Spinal cord (tissue), 10 donors: ENCODE results near the gene PLCB1. TPM values are rescaled to one million over a fixed set of nuclear protein-coding genes. Genes with fewer than 3 reads are reported as not detected.
A peak's percentile ranks its signal among the peaks of the same experiment; 100 is the strongest.

ENCODE experiments used
- DNase-seq, 6 donors: peaks; one replicate each; pipeline versions ENCODE4 v3.0.0 to v3.0.0-alpha.2; 2013 to 2015; ENCODE audit warnings: low spot score in 6 of 6, low read depth in 4 of 6
- H3K27ac ChIP-seq: one replicate; pipeline ENCODE4 v1.5.1; 2013; ENCODE audit warnings: low read depth, low read length, control low read depth
- H3K27me3 ChIP-seq: one replicate; pipeline ENCODE4 v1.6.1; 2013; ENCODE audit warnings: low read length; ENCODE audit not compliant: control insufficient read depth, insufficient read depth
- H3K36me3 ChIP-seq: one replicate; pipeline ENCODE4 v1.6.1; 2013; ENCODE audit warnings: low read length; ENCODE audit not compliant: control insufficient read depth, insufficient read depth
- H3K4me1 ChIP-seq: one replicate; pipeline ENCODE4 v1.6.1; 2013; ENCODE audit warnings: low read length; ENCODE audit not compliant: control insufficient read depth, insufficient read depth
- H3K4me3 ChIP-seq: one replicate; pipeline ENCODE4 v1.5.1; 2013; ENCODE audit warnings: low read depth, low read length, control low read depth
- H3K9me3 ChIP-seq: one replicate; pipeline ENCODE4 v1.6.1; 2013; ENCODE audit warnings: low read length; ENCODE audit not compliant: control insufficient read depth, insufficient read depth
- WGBS: methylation state at CpG from one replicate; pipeline ENCODE4 v1.1.5; 2013; ENCODE audit warnings: missing lambda C conversion rate; ENCODE audit not compliant: insufficient coverage; 5-methylcytosine and 5-hydroxymethylcytosine counted together
- polyA plus RNA-seq, 2 donors: library from polyadenylated mRNA; unstranded; fragments of 120-200 nt; gene quantifications; one replicate each; pipeline ENCODE4 v1.2.1, GENCODE V29; 2013; ENCODE audit not compliant: insufficient read length in 2 of 2
- total RNA-seq, 2 donors: library from RNA; depleted of rRNA in 1 of 2; stranded (reverse); fragments of 120-200 nt in 1 of 2; fragments of >200 nt in 1 of 2; gene quantifications; one replicate each; pipeline versions ENCODE4 v1.2.3 to v1.2.4, GENCODE V29; 2013 to 2014
- donor health status: healthy.

The PLCB1 gene
- total and polyA plus RNA-seq, 4 donors = 42.9 to 111 (median 88.2) TPM

DNA sequence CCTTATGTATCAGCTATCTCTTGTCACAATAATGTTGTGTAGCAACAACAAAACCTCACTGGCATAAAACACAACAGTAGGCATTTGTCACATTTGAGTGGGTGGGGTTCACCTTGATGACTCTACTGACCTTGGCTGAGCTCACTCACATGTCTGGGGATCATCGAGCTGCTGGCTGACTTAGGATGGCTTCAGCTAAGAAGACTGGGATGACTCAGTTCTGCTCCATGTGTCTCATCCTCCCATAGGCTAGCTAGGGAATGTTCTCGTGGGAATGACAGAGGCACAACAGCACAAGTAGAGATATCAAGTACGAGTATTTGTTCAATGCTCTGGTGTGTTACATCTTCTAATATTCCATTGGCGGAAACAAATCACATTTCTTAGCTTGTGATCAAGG lies 167.9 kb downstream of the PLCB1 start:
- Histone ChIP-seq H3K27ac (no peak overlapping the region), H3K36me3 (no peaks in the 10 kb centered on the region), H3K9me3 (no peaks in the 10 kb centered on the region), H3K4me3 (no peak overlapping the region), H3K27me3 (no peaks in the 10 kb centered on the region), H3K4me1 (no peaks in the 10 kb centered on the region)
- WGBS = 95% methylated on average over 3 of the region's 4 CpGs
- DNase-seq = no peak

- Histone ChIP-seq H3K4me1 (no peaks in the 10 kb centered on the region), H3K4me3 (no peak overlapping the region), H3K27ac (no peak overlapping the region), H3K9me3 (no peaks in the 10 kb centered on the region), H3K36me3 (no peaks in the 10 kb centered on the region), H3K27me3 (no peaks in the 10 kb centered on the region)
- no peak for DNase-seq
- WGBS = 66% methylated on average over 3 of the region's 4 CpGs
Observed at GRCh38 chr20:8301655-8302054, 169.6 kb downstream of the PLCB1 start.

GRCh38 chr20:8303651-8304050 lies 171.6 kb downstream of the PLCB1 start:
- DNase-seq = peak in 1 of 6 donors; percentile 30
- Histone ChIP-seq H3K4me3 (no peak overlapping the region), H3K27ac (no peak overlapping the region), H3K27me3 (no peaks in the 10 kb centered on the region), H3K9me3 (no peaks in the 10 kb centered on the region), H3K36me3 (no peaks in the 10 kb centered on the region), H3K4me1 (peaks cover 3% of the 10 kb centered on the region)
- WGBS = 25% methylated on average over 2 of the region's 3 CpGs

DNA sequence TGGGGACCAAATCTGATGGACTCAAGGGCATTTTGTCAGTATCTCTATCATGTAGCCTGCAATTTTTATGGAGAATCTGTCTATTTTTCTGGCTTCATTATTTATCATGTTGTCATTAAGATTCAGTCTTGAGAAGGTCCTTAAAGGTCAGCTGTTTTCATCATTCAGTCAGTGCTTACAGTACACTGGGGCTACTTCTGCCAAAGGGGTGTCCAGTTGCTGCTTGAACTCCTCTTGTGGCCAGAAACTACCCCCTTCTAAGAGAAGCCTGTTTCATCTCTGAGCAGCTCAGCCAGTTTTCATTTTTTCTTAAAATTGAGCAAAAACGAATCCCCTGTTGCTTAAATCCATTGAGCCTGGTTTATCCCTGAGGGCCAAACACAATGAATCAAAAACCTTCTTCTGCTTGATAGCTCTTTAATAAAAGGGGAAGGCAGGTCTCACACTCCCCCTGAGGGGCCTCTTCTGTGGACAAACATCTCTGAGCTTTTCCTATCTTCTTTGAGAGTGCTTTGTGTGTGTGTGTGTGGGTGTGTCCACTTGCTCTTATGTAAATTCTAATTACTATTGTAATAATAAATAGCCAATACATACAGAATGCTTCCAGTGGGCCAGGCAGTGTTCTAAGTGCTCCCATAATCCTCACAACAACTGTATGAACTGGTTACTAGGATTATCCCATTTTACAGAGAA lies 172.2 kb downstream of the PLCB1 start:
- H3K36me3 ChIP-seq = no peaks in the 10 kb centered on the region
- peaks cover 3% of the 10 kb centered on the region for H3K4me1 ChIP-seq
- no peaks in the 10 kb centered on the region for H3K27me3 ChIP-seq
- no peaks in the 10 kb centered on the region for H3K9me3 ChIP-seq
- H3K4me3 ChIP-seq = no peak overlapping the region
- H3K27ac ChIP-seq = no peak overlapping the region
- WGBS = no CpG with 5 or more reads among the region's 1 CpG
- DNase-seq = no peak

DNA sequence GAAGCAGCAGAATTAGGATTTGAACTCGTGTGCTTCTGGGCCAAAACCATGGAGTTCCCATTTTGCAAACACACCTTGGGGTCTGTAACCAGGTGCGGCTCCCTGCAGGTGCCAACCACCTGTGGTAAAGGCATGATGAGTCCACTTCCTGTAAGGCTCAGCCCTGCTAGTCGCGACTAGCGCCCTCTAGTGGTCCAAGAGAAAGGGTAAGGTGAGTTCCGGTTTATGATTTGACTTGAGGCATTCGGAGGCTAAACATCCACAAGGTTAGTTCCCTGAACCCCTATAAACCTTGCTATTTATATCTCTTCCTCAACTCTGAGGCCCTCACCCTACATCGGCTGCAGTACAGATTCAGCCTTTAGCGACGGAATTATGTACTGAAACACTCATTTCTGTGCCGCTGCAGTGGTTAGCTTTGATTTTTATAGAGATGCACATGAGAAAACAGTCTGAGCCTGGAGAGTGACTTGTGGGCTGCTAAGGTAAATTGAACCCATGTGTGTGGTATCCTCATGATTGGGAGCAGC lies 173.4 kb downstream of the PLCB1 start:
- Histone ChIP-seq H3K27me3 (no peaks in the 10 kb centered on the region), H3K4me3 (no peak overlapping the region), H3K4me1 (peaks cover 3% of the 10 kb centered on the region), H3K9me3 (no peaks in the 10 kb centered on the region), H3K27ac (no peak overlapping the region), H3K36me3 (no peaks in the 10 kb centered on the region)
- DNase-seq = no peak
- whole genome bisulfite sequencing = 65% methylated on average over 6 of the region's 11 CpGs

- Histone ChIP-seq H3K27ac (no peak overlapping the region), H3K4me1 (peaks cover 3% of the 10 kb centered on the region), H3K9me3 (no peaks in the 10 kb centered on the region), H3K36me3 (no peaks in the 10 kb centered on the region), H3K27me3 (no peaks in the 10 kb centered on the region), H3K4me3 (no peak overlapping the region)
- WGBS = 17% methylated on average over 1 of the region's 3 CpGs
- DNase-seq = peak in 2 of 6 donors; percentile 24 to 70
Observed at GRCh38 chr20:8306937-8307336, 174.9 kb downstream of the PLCB1 start.

GRCh38 chr20:8309634-8310033 lies 177.6 kb downstream of the PLCB1 start:
- peak in 4 of 6 donors; percentile 15 to 89 (median 58) for DNase-seq
- no peaks in the 10 kb centered on the region for H3K9me3 ChIP-seq

DNA sequence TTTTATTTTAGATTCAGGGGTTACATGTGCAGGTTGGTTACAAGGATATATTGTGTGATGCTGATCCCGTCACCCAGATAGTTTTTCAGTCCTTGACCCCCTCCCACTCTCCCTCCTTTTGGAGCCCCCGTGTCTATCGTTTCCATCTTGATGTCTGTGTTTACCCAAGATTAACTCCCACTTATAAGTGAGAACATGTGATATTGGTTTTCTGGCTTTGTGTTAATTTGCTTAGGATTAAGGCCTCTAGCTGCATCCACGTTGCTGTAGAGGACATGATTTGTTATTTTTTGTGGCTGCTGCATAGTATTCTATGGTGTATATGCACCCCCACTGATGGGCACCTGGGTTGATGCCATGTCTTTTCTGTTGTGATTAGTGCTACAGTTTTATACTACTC lies 178.6 kb downstream of the PLCB1 start:
- Histone ChIP-seq H3K4me1 (peaks cover 3% of the 10 kb centered on the region), H3K36me3 (no peaks in the 10 kb centered on the region), H3K27ac (no peak overlapping the region), H3K4me3 (no peak overlapping the region), H3K27me3 (no peaks in the 10 kb centered on the region), H3K9me3 (no peaks in the 10 kb centered on the region)
- no peak for DNase-seq
- WGBS = no CpG with 5 or more reads among the region's 4 CpGs

More at GRCh38 chr20:8309634-8310033, 177.6 kb downstream of the PLCB1 start:
- no peak overlapping the region for H3K4me3 ChIP-seq
- H3K27me3 ChIP-seq = no peaks in the 10 kb centered on the region
- peaks cover 3% of the 10 kb centered on the region for H3K4me1 ChIP-seq
- H3K27ac ChIP-seq = no peak overlapping the region
- no peaks in the 10 kb centered on the region for H3K36me3 ChIP-seq
- WGBS = 9% methylated on average over 4 of the region's 5 CpGs

DNA sequence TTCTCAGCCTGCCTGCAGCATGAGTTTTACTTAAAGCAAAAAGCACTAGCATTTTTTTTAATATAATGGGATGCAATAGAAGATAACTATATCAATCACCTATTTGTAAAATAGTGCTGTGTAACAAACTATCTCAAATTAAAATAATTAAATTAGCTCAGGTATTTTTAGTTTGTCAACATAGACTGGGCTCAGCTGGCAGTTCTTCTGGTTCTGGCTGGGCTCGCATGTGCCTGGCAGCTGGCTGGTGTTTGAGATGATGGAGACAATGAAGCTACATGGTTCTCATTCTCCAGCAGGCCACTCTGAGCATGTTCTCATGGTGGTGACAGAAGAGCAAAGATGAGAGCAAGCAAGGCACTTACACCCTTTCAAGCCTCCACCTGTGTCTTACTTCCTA lies 181.0 kb downstream of the PLCB1 start:
- Histone ChIP-seq H3K4me3 (no peak overlapping the region), H3K36me3 (no peaks in the 10 kb centered on the region), H3K27ac (no peak overlapping the region), H3K9me3 (no peaks in the 10 kb centered on the region), H3K4me1 (no peaks in the 10 kb centered on the region), H3K27me3 (no peaks in the 10 kb centered on the region)
- no peak for DNase-seq
- WGBS = no CpG with 5 or more reads among the region's 1 CpG
